KBM-7 (cell line): ENCODE measurements around the gene ASB18.
"Not testable (repeated sequence)": the region's sequence is repeated elsewhere in the genome, so short reads cannot be mapped to it uniquely, and the experiment has no call there.

Experiments
- DNase-seq: peaks from one replicate; pipeline ENCODE4 v3.0.0-alpha.2; 2015
- in situ Hi-C: fragments of 300-500 bp; cut with MboI; formaldehyde crosslinking; loops from 2 replicates; pipeline ENCODE4 v1.14.3; 2020; ENCODE audit warnings: low sequenced_read_pairs, low pct_unique_long_range_greater_than_20kb, mixed read lengths

The ASB18 gene

GRCh38 chr2:236288373-236288772 is 24.2 kb upstream of the ASB18 start:
- in situ Hi-C loops = not testable (repeated sequence)
- DNase-seq = peak; percentile 26

GRCh38 chr2:236287656-236288055 is 23.4 kb upstream of the ASB18 start:
- in situ Hi-C loops = no loop called here
- no peak for DNase-seq

GRCh38 chr2:236286873-236287545 is 22.8 kb upstream of the ASB18 start:
- in situ Hi-C loops = no loop called here
- no peak for DNase-seq

- in situ Hi-C loops = no loop called here
- DNase-seq = no peak
Observed at GRCh38 chr2:236284208-236284607, 20.0 kb upstream of the ASB18 start.

- in situ Hi-C loops = no loop called here
Observed at GRCh38 chr2:236282406-236282805, 18.2 kb upstream of the ASB18 start.

GRCh38 chr2:236281423-236281822 is 17.2 kb upstream of the ASB18 start:
- in situ Hi-C loops = no loop called here
- no peak for DNase-seq

More at GRCh38 chr2:236282406-236282805, 18.2 kb upstream of the ASB18 start:
- no peak for DNase-seq

GRCh38 chr2:236273126-236273525 is 8.9 kb upstream of the ASB18 start:
- in situ Hi-C loops = no loop called here
- no peak for DNase-seq

- DNase-seq = no peak
- in situ Hi-C loops = no loop called here
Observed at GRCh38 chr2:236271851-236272250, 7.6 kb upstream of the ASB18 start.

- DNase-seq, in situ Hi-C loops: not testable (repeated sequence)
Observed at GRCh38 chr2:236269876-236270275, 5.7 kb upstream of the ASB18 start.

- no peak for DNase-seq
- in situ Hi-C loops = no loop called here
Observed at GRCh38 chr2:236265675-236266074, 1.5 kb upstream of the ASB18 start.

GRCh38 chr2:236262238-236262637 is 2.0 kb downstream of the ASB18 start:
- DNase-seq = no peak
- in situ Hi-C loops = no loop called here

- in situ Hi-C loops = no loop called here
Observed at GRCh38 chr2:236261452-236261851, 2.8 kb downstream of the ASB18 start.

GRCh38 chr2:236259371-236259770 is 4.8 kb downstream of the ASB18 start:
- DNase-seq = no peak
- in situ Hi-C loops = no loop called here

More at GRCh38 chr2:236261452-236261851, 2.8 kb downstream of the ASB18 start:
- DNase-seq = no peak

GRCh38 chr2:236257575-236257974 is 6.6 kb downstream of the ASB18 start:
- in situ Hi-C loops = no loop called here
- DNase-seq = no peak

- no peak for DNase-seq
- in situ Hi-C loops = no loop called here
Observed at GRCh38 chr2:236257136-236257535, 7.1 kb downstream of the ASB18 start.

- DNase-seq = no peak
- in situ Hi-C loops = no loop called here
Observed at GRCh38 chr2:236256366-236256985, 7.7 kb downstream of the ASB18 start.

GRCh38 chr2:236254674-236255073 is 9.5 kb downstream of the ASB18 start:
- no peak for DNase-seq
- in situ Hi-C loops = no loop called here

GRCh38 chr2:236254001-236254400 is 10.2 kb downstream of the ASB18 start:
- in situ Hi-C loops = no loop called here
- no peak for DNase-seq

- DNase-seq = no peak
- in situ Hi-C loops = no loop called here
Observed at GRCh38 chr2:236252602-236253001, 11.6 kb downstream of the ASB18 start.

- in situ Hi-C loops = no loop called here
- DNase-seq = no peak
Observed at GRCh38 chr2:236250909-236251579, 13.2 kb downstream of the ASB18 start.
